HT1080 (cell line): ENCODE results near the gene ZNF213. TPM values are rescaled to one million over a fixed set of nuclear protein-coding genes. Genes with fewer than 3 reads are reported as not detected.
A peak's percentile ranks its signal among the peaks of the same experiment; 100 is the strongest.

Experiments
- DNase-seq: peaks from one replicate; pipeline ENCODE4 v3.0.0-alpha.2; 2015; ENCODE audit warnings: low read depth
- polyA plus RNA-seq, 2 experiments: library from polyadenylated mRNA; depleted of rRNA; stranded (reverse); fragments of >200 nt; gene quantifications; 2 replicates each; pipeline ENCODE4 v1.2.3, GENCODE V29; 2015
- total RNA-seq: library from RNA; depleted of rRNA; stranded (reverse); fragments of >200 nt; shearing (Covaris generic); gene quantifications from 2 replicates; pipeline ENCODE4 v1.2.3, GENCODE V29; 2014; rRNA removed

The ZNF213 gene, protein sequence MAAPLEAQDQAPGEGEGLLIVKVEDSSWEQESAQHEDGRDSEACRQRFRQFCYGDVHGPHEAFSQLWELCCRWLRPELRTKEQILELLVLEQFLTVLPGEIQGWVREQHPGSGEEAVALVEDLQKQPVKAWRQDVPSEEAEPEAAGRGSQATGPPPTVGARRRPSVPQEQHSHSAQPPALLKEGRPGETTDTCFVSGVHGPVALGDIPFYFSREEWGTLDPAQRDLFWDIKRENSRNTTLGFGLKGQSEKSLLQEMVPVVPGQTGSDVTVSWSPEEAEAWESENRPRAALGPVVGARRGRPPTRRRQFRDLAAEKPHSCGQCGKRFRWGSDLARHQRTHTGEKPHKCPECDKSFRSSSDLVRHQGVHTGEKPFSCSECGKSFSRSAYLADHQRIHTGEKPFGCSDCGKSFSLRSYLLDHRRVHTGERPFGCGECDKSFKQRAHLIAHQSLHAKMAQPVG
- 3.8 and 4.6 TPM in 2 replicates for total RNA-seq
- 9.6 and 9.9 TPM in 2 replicates for polyA plus RNA-seq (2015; cell fraction: cytosol; rRNA removed)
- 6.5 and 8.4 TPM in 2 replicates for polyA plus RNA-seq (2015; cell fraction: nucleus; rRNA removed)

DNA sequence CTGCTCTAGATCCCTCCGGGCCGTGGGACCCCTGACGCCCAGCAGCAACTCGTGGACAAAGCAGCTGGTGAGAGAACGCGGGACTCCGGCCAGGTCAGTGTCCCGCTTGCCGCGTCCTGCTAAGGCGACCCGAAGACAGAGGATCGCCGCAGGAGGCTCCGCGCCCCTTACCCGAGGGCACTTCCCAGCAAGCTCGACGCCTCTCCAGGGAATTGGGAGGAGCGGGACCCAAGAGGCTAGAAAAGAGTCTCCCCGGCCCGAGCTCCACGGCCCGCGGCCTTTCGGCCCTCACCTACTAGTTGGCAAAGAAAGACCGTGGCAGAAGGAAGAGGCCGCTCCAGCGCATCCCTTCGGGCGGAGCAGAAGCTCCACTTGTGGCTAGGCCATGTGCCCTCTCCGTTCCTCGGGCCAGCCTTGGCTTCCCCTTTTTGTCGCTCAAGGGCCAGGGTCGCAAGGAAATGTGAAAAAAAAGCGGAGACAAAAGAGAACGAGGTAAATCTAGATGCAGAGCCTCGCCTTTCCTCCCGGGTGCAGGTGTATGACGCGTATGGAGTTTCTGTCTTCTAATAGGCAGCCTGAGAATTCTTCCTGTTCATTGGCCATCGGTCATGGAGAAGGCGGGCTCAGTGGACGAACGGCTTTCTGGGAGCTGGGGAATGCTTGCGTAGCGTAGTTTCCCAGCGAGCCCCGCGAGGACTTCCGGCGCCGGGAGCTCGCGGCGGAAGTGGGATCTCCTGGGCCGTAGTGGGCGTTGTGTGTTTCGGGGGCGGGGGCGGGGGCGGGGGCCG lies at the start of gene ZNF213:
TSS of gene ZNF213 (plus strand) at position 692 of the 788 bp plus-strand sequence. CDS start 2,252 bp downstream, outside the sequence.
- DNase-seq = peak; percentile 98

DNA sequence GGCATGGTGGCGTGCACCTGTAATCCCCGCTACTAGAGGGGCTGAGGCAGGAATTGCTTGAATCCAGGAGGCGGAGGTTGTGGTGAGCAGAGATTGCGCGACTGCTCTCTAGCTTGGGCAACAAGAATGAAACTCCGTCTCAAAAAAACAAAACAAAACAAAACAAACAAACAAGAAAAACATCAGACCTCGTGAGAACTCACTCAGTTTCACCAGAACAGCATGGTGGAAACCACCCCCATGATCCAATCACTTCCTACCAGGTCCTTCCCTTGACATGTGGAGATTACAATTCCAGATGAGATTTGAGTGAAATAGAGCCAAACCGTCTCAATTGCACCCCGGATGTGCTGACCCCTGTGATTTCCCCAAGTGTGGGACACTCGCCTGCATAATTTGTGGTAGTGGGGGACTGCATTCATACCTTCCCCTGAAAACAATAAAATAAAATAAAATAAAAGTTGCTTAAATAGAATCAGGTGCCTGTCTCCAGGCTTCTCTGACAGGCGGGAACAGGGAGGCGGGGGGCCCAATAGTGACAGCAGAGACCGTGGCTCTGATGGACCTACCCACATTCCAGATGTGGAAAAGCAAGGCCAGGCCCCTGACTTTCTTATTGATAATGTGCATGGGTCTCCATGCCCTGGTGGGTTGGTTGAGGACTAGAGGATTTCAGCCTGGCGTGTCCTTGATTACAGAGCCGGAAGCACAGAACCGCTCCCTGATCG lies 48.8 kb upstream of the ZNF213 start:
- no peak for DNase-seq

DNA sequence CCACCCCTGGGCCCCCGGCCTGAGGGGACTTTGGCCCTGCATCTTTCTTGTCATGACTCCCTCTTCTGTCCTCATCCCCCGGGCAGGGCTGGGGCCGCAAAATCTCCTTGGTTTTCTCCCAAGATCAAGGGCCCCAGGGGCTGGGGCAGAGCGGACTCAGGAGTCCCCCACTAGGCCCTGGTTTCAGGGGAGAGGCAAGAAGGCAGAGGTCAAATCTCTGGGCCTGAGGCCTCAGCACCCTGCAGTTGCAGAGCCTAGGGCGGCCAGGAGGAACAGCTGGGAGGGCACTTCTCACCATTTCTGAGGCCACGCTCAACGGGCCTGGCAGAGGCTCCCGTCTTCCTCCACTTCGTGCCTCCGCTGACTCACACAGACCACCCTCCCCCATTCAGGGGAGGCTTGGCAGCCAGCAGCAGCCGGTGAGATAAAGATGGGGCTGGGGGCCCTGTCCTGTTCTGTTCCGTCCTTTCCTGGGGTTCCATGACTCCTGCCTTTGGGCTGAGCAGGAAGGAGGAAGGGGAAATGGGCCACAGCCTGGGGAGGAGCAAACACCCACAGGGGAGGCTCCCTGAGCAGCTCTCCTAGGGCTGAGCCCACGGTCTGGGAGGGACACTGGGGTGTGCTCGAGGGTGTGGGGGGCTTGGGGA lies 48.1 kb upstream of the ZNF213 start:
- DNase-seq = no peak

DNA sequence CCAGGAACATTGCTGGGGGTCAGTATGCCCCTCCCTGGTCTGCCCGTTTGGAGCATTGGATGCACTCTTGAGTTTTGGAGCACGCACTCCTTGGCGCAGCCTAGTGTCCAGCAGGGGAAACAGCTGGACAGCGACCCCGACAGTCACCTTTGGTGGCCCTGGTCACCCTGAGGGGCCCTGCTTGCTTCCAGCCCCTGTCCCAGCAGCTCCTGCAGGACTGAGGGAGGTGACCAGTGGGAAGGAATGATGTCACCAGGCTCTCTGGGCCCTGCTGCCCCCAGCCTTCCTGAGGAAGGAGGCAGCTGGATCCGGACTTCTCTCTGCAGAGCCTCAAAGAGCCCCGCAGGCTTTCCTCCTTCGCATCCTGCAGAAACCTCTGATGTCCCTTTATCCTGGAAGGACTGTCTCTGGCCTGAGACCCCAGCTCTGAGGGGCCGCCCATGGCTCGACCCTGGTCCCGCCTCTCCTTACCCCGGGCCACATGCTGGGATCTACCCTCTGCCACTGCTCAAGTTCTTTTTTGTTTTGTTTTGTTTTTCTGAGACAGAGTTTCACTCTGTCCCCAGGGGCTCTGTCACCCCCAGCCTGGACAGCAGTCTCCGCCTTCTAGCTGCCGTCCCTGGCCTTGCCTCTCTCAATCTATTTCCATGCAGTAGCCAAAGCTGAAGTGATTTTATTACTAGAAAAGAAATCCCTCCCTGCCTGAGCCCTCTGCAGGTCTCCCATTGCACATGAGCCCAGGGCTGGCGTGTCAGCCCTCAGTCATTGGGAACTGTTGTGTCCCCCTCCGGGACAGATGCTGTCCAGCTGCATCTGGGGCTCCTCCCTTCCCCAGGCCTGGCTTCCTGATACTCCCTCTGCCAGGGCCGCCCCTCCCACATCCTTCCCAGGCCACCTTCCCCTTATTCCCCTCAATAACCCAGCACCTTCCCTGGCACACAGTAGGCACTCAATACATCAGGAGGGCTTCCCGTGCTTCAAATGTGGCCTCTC lies 47.3 kb upstream of the ZNF213 start:
- no peak for DNase-seq

DNA sequence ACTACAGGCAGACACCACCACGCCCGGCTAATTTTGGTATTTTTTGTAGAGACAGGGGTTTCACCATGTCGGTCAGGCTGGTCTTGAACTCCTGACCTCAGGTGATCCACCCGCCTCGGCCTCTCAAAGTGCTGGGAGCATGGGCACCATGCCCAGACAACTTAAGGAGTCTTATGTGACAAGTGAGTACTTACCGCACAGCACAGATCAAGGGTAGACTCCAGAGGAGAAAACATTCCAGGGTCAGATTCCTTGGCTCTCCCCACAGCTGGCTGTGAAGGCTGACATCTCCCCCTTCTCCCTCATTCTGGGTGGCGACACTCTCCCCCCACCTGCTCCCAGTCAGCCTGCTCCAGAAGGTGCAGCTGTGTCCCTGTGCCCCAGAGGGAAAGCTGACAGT lies 46.4 kb upstream of the ZNF213 start:
- DNase-seq = no peak

DNA sequence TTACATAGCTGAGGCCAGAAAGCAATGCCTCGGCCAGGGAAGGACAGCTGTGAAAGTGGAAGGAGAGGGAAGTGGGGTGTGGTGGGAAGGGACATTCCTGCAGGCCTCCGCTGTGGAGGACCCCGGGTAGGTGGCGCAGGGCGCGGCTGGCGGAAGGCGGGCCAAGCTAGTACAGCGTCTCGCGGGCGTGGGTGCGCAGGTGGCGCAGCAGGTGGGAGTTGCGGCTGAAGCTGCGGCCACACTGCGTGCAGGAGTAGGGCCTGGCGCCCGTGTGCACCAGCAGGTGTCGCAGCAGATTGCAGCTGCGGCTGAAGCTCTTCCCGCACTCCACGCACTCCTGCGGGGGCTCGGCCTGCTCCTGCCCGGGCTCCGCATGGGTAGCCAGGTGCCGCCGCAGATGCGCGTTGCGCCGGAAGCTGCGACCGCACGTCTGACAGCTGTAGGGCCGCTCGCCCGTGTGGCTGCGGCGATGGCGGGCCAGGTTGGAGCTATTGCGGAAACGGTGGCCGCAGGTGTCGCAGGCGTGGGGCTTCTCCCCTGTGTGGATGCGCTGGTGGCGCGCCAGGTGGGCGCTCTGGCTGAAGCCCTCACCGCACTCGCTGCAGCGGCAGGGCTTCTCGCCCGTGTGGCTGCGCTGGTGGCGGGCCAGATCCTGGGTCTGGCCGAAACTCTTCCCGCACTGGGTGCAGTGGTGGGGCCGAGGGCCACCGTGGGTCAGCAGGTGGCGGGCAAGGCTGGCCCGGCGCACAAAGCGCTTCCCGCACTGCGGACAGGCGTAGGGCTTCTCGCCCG lies 45.7 kb upstream of the ZNF213 start:
- DNase-seq = no peak

DNA sequence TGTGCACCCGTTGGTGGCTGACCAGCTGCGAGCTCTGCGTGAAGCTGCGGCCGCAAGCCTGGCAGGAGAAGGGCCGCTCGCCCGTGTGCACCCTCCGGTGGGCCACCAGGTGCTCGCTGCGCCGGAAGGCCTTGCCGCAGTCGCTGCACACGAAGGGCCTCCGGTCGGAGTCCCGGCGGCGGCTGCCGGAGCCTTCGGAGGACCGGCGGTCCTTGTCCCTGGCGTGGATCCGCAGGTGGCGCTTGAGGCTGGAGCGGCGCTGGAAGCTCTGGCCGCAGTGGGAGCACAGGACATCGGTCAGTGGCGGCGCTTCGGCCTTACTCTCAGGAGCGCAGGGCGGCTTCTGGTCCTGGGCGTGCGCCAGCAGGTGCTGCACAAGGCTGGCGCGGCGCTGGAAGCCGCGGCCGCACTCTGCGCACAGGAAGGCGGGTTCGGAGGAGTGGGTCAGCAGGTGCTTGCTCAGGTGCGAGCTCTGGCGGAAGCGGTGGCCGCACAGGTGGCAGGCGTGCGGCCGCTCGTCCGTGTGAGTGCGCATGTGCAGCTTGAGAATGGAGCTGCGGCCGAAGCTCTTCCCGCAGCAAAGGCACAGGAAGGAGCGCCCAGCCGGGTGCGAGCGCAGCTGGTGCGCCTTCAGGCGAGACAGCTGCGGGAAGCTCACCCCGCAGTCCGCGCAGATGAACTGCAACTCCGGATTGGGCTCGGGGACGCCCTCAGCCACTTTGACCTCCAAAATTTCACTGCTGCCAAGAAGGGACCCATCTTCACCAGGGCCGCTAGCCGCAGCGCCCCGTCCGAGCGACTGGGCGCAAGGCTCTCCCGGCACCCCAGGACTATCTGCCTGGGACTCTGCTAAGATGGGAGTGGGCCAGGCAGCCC lies 44.9 kb upstream of the ZNF213 start:
- no peak for DNase-seq

DNA sequence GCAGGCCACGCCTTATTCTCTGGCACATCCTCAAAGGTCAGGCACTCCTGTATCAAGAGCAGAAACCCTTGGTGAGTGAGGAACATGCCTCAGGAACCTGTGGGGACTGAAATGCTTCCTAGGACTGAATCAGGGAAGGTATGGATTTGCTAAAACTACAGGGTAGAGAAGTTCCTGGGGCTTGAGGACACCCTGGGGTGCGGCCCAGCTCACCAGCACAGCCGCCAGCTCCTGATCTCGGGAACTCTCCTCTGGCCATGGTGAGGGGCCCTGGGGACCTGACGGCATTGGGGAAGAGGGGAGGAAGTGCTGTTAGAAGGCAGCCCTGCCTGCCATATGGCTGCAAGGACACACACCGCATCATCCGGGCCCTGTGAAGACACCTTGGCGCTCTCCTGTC lies 43.3 kb upstream of the ZNF213 start:
- DNase-seq = no peak

DNA sequence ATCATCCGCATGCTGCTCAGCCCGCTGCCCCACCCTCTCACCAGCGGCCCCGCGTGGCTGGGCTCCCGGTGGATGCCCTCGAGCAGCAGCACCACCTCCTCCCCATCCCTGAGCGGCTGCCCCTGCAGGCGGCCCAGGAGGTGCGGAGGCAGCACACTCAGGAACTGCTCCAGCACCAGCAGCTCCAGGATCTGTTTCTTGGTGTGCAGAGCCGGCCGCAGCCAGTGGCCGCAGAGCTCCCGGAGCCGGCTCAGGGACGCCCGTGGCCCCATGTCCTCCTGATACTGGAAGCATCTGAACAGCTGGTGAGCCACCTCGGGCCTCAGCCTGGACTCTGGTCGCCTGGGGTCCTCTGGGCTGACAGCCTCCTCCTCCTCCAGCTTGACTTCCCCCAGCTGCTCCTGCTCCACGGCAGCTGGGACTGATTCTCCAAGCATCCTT lies 42.3 kb upstream of the ZNF213 start:
- no peak for DNase-seq

DNA sequence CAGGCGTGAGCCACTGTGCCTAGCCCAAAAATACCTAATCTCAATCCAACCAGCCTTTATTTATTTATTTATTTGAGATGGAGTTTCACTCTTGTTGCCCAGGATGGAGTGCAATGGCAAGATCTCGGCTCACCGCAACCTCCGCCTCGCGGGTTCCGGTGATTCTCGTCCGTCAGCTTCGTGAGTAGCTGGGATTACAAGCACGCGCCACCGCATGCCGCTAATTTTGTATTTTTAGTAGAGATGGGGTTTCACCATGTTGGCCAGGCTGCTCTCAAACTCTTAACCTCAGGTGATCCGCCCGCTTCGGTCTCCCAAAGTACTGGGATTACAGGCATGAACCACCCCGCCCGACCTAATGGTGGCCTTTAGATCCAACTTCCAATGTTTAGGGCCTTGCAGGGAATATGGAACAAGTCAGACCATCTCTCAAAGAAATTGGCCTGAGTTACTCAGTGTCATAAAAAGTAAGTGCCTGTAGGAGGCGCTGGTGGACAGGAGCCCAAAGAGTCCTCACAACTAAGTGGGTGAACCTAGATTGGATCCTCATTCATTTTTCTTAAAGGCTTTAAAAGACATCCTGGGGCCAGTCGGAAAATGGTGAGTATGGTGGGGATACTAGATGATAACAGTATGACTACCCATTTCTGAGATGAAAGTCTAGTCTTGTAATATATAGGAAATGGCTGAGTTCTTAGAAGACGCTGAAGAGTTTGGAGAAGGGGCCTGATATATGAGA lies 40.4 kb upstream of the ZNF213 start:
- peak; percentile 45 for DNase-seq

DNA sequence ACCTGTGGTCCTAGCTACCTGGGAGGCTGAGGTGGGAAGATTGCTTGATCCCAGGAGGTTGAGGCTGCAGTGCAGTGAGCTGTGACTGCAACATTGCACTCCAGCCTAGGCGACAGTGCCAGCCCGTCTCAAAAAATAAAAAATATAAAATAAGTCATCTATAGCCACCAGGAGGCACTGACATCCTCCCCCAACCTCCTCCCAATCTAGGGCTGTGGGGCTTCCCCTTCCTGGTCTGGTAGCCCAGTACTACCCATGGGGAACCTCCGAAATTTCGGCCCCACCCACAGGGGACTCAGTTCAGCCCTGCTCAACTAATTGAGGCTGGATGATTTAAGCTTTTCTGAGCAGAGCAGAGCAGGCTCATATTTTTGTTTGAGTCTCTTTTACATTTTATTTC lies 39.0 kb upstream of the ZNF213 start:
- no peak for DNase-seq

DNA sequence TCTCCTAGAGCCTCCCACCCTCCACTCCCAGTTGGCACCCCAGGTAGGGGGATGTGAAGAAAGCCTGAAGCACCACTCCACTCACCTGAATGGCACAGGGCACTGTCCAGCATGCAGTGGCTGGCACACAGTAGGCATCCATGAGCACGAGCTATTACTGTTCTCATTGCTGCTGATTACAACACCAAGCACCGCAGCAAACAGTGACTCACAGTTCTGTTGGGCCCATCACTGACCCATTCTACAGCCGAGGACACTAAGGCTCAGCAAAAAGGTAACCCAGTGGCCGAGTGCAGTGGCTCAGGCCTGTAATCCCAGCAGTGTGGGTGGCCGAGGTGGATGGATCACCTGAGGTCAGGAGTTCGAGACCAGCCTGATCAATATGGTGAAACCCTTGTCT lies 38.5 kb upstream of the ZNF213 start:
- DNase-seq = no peak

DNA sequence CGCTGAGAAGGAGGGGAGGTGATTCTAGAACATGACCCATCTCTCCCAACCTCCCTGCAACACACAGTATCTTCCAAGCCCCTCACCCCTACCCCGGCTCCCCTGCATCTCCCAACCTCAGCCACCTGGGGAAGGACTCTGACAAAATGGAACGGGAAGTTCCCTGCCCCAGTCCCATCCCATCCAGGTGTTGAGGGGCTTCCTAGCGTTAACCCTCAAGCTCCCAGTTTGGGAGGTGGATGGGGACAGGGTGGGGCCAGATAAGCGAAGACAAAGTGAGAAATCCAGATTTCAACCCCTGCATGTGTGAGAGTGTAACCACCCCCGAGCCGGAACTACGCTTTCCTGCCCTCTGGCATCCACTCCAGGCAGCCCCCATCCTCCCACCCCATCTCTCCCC lies 37.6 kb upstream of the ZNF213 start:
- no peak for DNase-seq

DNA sequence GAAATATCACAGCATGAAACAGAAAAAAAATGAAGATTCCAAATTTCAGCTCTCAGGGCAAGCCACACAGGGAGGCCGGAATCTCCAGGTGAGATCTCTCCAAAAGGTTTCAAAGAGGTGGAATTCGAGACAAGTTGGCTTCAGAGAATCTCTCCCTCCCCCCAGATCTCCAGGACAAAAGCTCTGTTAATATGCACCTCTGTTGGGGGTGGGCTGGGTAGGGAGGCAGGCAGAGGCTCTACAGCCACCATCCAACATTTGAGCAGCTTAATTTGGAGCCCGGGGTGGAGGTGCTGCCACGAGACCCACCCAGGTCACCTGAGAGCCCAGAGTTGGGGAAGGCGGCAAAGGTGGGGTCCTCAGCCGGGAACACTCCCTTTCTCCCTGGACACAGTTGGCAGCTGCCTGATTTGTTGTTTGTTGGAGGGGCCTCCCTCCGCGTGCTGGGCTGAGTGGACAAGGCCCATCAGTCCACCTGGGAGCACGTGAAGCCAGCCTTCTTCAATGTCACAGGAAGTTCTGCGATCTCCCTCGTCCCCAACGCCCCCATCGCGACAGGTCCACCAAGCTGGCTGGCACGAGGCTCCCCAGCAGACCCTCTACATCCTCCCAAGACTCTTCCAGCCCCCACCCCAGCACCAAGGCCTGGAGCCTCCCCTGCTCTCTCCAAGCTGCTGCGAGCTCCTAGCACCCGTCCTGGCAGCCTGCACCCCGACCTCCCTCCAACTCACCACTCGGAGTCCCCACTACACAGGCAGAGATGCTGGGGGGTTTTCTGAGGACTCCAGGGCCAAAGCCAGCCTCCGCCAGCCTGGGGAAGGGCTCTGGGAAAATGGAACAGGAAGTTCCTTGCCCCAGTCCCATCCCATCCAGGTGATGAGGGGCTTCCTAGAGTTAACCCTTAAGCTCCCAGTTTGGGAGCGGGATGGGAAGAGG lies 36.1 kb upstream of the ZNF213 start, which contains the start of gene ZSCAN10:
TSS of gene ZSCAN10 (minus strand) at position 836 of the 936 bp plus-strand sequence. CDS start 6,357 bp downstream, outside the sequence.
- DNase-seq = no peak

DNA sequence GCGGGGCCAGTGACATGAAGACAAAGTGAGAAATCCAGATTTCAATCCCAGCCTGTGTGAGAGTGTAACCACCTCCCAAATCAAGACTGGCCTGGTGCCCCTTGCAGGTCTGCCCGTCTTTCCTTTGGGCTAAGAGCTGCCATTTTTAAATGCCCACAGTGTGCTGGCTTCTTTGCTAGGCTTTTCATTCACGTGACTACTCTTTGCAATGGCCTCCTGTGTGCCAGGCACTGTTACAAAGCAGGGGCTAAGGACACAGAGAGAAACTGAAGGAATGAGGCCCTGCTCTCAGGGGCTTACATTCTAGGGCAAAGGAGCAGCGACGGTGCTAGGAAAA lies 35.5 kb upstream of the ZNF213 start:
- no peak for DNase-seq
